ENCODE data around the gene BUD23. TPM values are rescaled to one million over a fixed set of nuclear protein-coding genes. Genes with fewer than 3 reads are reported as not detected.
"Not testable (repeated sequence)": the region's sequence is repeated elsewhere in the genome, so short reads cannot be mapped to it uniquely, and the experiment has no call there.

BUD23 gene
- total RNA-seq, 2 donors from 2014 or later, result 58.9 to 60.9 TPM

DNA sequence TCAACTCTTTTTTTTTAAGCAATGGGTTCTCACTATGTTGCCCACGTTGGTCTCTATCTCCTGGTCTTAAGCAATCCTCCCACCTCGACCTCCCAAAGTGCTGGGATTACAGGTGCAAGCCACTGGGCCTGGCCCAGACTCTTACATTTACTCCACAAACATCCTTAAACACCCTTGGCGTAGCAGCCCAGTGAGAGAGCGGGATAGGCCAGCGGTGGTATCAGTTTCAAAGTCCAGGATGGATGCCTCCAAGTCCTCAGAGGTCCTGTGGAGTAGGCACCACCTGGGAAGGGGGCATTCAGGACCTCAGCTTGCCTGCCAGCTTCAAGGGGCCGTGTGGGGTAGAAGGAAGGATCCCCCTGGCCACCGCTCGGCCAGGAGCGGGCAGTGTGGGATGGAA is 33.8 kb upstream of the BUD23 start:
- Histone ChIP-seq H3K4me1 (peaks cover 0 to 6% of the 10 kb centered on the region in 2 donors), H3K4me3 (no peak overlapping the region), H3K27ac (no peak overlapping the region), H3K36me3 (no peaks in the 10 kb centered on the region), H3K27me3 (peaks cover 0 to 10% of the 10 kb centered on the region in 2 donors), H3K9me3 (no peaks in the 10 kb centered on the region)
- DNase-seq (ENCODE audit: low spot score), result no peak
- TF ChIP-seq, protein P1, sequence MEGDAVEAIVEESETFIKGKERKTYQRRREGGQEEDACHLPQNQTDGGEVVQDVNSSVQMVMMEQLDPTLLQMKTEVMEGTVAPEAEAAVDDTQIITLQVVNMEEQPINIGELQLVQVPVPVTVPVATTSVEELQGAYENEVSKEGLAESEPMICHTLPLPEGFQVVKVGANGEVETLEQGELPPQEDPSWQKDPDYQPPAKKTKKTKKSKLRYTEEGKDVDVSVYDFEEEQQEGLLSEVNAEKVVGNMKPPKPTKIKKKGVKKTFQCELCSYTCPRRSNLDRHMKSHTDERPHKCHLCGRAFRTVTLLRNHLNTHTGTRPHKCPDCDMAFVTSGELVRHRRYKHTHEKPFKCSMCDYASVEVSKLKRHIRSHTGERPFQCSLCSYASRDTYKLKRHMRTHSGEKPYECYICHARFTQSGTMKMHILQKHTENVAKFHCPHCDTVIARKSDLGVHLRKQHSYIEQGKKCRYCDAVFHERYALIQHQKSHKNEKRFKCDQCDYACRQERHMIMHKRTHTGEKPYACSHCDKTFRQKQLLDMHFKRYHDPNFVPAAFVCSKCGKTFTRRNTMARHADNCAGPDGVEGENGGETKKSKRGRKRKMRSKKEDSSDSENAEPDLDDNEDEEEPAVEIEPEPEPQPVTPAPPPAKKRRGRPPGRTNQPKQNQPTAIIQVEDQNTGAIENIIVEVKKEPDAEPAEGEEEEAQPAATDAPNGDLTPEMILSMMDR (IDR thresholded peaks at IDR 0.05), result no peak

DNA sequence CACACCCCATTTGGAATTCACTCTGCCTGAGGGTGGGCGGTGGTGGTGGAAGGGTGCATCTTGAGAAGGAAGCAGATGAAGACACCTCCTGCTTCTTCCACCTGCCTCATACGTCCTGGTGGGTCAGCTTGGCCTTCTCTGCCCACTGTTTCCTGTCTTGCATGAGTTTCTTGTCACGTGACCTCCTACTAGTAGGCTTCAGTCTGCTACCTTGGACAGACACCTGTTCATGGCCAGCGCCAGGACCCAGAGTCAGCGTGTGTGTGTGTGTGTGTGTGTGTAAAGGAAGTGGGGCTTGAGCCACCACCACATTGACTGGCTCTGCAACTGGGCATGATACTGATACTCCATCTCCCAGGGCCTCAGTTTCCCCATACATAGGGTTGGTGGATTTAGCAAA is 32.9 kb upstream of the BUD23 start:
- TF ChIP-seq, protein P1 (IDR thresholded peaks at IDR 0.05), result no peak
- H3K4me1 ChIP-seq, result peaks cover 0 to 6% of the 10 kb centered on the region in 2 donors
- peaks cover 0 to 10% of the 10 kb centered on the region in 2 donors for H3K27me3 ChIP-seq
- DNase-seq (ENCODE audit: low spot score), result no peak
- H3K9me3 ChIP-seq, result no peaks in the 10 kb centered on the region
- H3K4me3 ChIP-seq, result no peak overlapping the region
- no peak overlapping the region for H3K27ac ChIP-seq
- no peaks in the 10 kb centered on the region for H3K36me3 ChIP-seq

DNA sequence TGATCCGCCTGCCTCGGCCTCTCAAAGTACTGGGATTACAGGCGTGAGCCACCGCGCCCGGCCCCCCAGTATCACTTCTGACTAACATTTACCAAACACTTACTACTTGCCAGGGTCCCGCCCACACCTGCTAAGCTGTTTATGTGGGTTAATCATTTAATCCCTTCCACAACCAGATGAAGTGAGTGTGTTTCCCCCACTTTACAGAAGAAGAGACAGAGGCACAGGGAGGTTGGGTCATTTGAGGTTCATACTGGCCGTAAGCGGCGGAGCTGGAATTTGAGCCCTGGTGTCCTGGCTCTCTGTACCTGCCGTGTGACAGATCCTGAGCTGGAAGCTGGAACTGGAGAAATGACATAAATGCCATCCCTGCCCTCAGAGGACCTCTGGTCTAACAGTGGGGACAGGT is 30.9 kb upstream of the BUD23 start:
- Histone ChIP-seq H3K27ac (no peak overlapping the region), H3K4me3 (no peak overlapping the region), H3K27me3 (no peaks in the 10 kb centered on the region), H3K4me1 (peaks cover 0 to 6% of the 10 kb centered on the region in 2 donors), H3K36me3 (no peaks in the 10 kb centered on the region), H3K9me3 (no peaks in the 10 kb centered on the region)
- no peak for DNase-seq (ENCODE audit: low spot score)
- TF ChIP-seq, protein P1 (IDR thresholded peaks at IDR 0.05), result no peak

DNA sequence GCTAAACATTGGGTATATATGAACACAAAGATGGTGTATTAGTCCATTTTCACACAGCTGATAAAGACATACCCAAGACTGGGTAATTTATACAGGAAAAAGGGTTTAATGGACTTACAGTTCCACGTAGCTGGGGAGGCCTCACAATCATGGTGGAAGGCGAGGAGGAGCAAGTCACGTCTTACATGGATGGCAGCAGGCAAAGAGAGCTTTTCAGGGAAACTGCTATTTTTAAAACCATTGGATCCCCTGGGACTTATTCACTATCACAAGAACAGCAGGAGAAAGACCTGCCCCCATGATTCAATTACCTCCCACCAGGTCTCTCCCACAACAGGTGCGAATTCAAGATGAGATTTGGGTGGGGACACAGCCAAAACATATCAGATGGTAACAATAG is 28.1 kb upstream of the BUD23 start:
- H3K27me3 ChIP-seq; H3K27ac ChIP-seq; H3K4me3 ChIP-seq; H3K36me3 ChIP-seq; DNase-seq (ENCODE audit: low spot score); H3K4me1 ChIP-seq; H3K9me3 ChIP-seq: not testable (repeated sequence)

DNA sequence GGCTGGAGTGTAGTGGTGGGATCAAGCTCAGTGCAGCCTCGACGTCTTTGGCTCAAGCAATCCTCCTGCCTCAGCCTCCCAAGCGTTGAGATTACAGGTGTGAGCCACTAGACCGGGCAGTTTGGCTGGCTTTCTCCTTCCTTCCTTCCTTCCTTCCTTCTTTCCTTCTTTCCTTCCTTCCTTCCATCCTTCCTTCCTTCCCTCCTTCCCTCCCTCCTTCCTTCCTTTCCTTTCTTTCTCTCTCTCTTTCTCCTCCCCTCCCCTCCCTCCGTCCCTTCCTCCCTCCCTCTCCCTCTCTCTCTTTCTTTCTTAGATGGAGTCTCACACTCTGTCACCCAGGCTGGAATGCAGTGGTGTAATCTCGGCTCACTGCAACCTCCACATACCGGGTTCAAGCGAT is 23.4 kb upstream of the BUD23 start:
- Histone ChIP-seq H3K27me3 (no peaks in the 10 kb centered on the region), H3K36me3 (no peaks in the 10 kb centered on the region), H3K9me3 (no peaks in the 10 kb centered on the region), H3K4me1 (no peaks in the 10 kb centered on the region), H3K4me3 (no peak overlapping the region), H3K27ac (no peak overlapping the region)
- no peak for DNase-seq (ENCODE audit: low spot score)
- TF ChIP-seq, protein P1 (IDR thresholded peaks at IDR 0.05), result no peak

DNA sequence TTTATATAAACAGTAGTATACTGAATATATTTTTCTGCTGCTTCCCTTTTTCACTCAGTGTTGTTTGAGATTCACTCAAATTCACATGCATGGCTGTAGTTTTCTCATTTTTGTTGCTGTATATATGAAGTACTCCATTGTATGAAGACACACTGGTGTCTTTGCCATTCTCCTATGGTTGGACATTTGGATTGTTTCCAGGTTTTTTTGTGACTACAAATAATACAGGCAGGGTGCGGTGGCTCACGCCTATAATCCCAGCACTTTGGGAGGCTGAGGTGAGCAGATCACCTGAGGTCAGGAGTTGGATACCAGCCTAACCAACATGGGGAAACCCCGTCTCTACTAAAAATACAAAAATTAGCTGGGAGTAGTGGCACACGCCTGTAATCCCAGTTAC is 22.8 kb upstream of the BUD23 start:
- H3K27ac ChIP-seq; DNase-seq (ENCODE audit: low spot score); H3K36me3 ChIP-seq; H3K27me3 ChIP-seq; H3K4me3 ChIP-seq; H3K4me1 ChIP-seq; H3K9me3 ChIP-seq: not testable (repeated sequence)

DNA sequence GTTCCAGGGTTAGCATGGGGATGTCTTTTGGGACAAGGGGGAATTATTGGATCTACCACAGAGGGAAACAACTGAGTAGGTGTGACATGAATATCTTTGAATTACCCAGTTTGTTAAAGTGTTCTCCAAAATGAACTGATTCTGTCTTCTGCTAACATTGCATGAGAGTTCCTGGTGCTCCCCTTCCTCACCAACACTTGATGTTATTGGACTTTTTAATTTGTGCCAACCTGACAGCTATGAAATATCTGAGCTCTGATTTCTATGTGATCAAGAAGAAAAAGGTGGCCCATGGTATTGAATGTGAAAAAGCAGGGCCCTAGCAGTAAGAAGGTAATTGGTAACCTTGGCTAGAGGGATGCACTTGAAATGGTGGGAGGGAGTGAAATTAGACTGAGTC is 20.4 kb upstream of the BUD23 start:
- TF ChIP-seq, protein P1 (IDR thresholded peaks at IDR 0.05), result no peak
- no peak for DNase-seq (ENCODE audit: low spot score)
- Histone ChIP-seq H3K27me3 (no peaks in the 10 kb centered on the region), H3K27ac (no peak overlapping the region), H3K4me3 (no peak overlapping the region), H3K4me1 (no peaks in the 10 kb centered on the region), H3K9me3 (no peaks in the 10 kb centered on the region), H3K36me3 (no peaks in the 10 kb centered on the region)

Data from right atrium auricular region (tissue), 2 donors.